Pons (tissue), 1 donor: Measurements from ENCODE around the gene DNAJC27.

Experiments used
- DNase-seq: peaks from one replicate; pipeline ENCODE4 v3.0.0-alpha.2; 2016; ENCODE audit warnings: low spot score

DNAJC27 gene

GRCh38 chr2:24906466-24906865, 65.3 kb downstream of the DNAJC27 start:
- DNase-seq, result no peak

DNA sequence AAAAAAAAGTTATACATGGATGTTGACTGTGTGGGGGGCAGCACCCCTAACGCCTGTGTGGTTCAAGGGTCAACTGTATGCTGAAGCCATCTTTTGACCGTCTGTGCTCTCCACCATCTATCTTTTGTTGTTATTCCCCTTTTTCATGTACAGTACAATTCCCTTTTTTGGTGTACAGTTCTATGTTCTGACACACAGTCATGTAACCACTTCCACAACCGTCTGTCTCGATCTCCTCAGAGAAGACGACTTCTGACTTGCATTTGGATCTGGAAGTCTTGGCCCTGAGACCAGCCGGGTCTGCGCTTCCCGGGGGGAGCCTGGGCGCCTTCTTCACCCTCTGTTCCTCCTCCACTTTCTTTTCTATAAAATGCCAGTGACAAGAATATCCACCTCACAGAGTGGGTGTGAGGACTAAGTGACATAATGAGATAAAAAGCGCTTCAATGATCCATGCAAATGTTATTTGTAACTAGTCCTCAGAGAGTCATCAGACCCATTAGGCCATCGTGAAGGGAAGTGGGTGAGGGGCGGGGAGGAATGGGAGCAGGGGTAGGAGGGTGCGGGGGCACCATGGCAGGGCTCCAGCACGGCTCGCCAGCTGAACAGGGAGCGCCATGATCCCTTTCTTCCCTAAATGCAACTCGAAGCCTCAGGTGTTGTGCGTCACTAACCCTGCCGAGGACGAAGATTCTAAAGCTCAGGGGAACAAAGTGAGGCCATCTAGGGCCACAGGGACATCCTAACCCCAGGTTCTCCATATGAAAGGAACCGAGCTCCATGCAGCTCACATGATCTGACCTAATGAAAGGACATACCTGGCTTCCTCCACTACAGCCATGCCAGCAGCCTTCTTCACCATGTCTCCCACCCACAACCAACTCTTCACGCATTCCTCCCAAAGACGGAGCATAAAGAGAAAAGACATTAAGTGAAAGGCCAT, 68.3 kb downstream of the DNAJC27 start:
- DNase-seq, result no peak

- no peak for DNase-seq
These were observed 72.3 kb downstream of the DNAJC27 start for GRCh38 chr2:24899361-24899910.

DNA sequence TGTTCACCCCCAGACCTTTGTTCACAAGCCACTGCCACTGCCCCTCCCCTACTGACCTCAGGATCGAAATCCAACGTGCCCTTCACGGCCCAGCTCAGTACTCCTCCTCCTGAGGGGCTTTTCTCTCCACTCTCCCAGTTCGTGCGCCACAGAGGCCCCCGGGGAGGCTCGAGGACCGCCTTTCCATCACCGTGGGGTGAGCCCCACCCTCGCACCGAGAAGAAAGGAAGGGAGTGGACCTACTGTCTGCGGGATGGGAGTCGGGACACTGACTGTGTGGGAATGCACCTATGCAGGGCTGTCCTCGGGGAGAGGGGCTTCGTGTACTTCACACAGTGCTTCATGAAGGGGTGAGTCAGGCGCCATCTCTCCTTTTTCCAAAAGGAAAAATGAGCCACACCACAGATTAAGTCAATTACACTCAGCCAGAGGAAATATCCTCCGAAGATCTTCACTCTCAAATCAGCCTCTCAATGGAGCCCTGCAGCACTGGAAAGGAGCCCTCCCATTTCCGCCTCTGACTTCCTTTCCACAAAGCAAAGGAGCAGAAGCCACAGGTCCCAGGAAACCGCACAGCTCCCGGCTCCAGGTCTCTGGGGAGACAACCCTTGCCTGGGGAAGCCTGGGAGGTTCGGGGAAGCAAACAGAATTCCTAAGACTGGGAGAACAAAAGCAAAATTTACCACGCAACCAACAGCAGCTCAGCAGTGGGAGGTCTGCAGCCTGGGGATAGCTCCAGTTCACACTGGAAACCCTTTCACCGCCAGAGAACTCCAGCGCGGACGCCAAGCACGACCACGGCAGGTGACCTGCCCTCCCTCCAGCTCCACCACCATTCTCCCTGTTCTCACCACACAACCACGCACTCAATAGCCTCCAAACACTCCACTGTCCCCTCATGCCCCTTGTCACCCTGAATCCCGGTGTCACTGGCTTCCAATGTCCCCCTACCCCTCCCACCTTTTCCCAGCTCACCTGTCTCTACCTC, 73.3 kb downstream of the DNAJC27 start:
- no peak for DNase-seq

GRCh38 chr2:24894750-24895149, 77.0 kb downstream of the DNAJC27 start:
- DNase-seq, result no peak

DNA sequence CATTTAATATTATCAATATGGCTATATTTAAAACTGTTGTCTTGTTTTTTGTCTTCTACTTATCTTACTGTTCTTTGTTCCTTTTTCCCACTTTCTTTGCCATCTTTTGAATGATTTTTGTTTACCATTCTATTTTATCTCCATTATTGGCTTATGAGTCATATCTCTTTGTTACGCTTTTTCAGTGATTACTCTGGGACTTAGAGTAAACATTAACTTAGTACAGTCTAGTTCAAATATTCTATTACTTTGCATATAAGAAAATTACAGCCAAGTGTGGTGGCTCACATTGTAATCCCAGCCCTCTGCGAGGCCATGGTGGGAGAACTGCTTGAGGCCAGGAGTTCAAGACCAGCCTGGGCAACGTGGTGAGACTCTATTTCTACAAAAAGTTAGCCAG, 77.8 kb downstream of the DNAJC27 start:
- no peak for DNase-seq
